Activated CD4-positive, alpha-beta T cell treated with anti-CD3 and anti-CD28 coated beads for 4 hours (primary cell): ENCODE data around the gene TUBGCP6.
A peak's percentile ranks its signal among the peaks of the same experiment; 100 is the strongest.

Experiments used
- DNase-seq, 2 donors: peaks; one replicate each; pipeline ENCODE4 v3.0.0-alpha.2; 2020

TUBGCP6 gene

DNA sequence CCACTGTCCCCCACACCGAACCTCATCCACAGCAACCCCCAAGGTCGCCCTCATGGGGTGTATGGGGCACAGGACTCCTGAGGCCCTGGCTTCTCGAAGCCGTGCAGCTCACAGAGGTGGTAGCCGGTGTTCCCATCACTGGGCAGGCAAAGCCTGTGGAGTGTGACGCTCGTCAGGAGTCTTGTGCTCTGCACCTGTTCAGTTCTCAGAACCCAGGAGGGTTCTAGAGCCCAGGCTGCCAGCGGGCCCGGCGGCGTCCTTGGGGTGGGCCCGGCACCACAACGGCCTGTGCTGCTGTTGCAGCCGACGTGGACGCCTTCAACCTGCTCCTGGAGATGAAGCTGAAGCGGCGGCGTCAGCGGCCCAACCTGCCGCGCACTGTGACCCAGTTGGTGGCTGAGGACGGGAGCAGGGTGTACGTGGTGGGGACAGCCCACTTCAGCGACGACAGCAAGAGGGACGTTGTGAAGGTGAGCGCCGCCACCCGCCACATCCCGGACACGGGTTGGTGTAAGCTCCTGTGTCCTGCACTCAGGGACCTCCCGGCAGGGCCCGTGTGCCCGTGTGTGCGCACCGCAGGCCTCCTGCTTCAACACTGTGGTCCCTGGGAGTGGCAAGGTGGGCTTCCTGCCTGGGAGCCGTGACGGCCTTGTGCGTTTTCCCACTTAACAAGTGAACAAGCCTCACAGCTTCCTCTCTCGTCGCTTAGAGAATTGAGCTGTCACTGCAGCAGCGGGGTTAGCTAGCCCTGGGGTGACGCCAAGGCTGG lies 50.6 kb downstream of the TUBGCP6 start:
- DNase-seq, result no peak

GRCh38 chr22:50193621-50194020 lies 51.2 kb downstream of the TUBGCP6 start:
- DNase-seq, result no peak

DNA sequence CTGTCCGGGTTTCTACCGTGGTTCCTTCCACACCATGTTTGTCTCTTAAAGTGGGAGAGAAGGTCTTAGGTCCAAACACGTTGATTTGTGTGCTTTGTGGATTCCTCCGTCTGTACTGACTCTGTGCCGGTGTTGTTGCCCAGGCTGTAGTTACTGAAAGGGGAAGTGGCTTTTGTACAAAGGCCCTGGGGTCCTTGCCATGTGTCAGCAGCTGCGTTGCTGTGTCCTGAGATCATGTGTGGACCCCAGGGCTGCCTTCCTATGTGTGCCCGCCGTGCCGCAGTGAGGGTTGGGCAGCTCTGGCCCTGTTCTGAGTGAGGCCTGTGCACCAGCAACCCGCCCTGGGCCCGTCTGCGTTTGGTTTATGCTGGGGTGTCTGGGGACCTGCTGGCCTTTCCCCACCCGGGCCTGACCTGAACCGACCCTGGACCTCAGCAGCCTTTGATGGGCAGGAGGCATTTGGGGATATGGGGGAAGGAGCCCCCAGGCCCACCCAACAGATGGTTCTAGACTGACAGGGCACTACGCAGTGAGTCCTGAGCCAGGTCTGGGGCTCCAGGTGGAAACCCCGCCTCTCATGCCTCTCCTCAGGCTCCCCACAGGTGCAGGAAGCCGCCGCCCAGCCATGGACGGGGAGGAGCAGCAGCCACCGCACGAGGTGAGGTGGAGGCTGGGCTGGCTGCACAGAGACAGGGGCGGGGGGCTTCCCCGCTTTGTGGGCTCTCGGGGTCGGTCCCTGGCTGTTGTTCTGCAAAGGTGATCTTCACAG lies 52.2 kb downstream of the TUBGCP6 start:
- peak; percentile 32 to 50 for DNase-seq

DNA sequence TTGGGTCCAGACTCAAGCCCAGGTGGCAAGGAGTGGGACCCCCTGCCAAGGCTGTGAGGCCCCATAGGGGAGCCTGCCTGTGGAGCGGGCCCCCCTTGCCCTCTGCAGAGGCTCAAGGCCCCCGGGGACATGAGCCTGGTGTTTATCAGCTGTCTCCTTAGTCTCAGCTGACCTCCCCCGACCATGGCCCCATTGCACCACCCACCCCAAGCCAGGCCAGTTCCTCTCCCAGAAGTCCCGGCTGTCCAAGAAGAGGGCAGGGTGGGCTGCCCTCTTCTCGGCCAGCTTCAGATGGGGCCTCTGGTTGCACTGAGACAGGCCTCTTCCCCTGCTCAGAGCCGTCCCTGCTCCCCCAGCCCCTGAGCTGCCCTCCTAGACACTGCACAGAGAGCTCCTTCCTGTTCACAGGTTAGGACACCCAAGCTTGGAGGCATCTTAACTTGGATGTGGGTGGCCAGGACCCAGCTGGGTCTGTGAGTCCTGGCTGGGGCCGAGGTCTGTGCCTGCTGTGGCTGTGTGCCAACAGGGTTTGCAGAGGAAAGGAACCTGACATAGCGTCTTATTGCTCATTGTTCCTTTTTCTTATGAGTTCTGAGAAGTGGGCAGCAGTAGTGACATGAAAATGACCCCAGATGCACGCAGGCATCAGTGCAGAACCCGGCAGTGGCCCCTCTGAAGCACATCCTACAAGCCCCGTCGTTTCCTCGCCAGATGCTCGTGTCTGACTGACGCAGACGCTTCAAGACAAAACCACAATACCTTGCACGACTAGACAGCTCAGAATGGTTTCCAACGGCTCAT lies 53.7 kb downstream of the TUBGCP6 start:
- DNase-seq, result peak; percentile 62 to 67

DNA sequence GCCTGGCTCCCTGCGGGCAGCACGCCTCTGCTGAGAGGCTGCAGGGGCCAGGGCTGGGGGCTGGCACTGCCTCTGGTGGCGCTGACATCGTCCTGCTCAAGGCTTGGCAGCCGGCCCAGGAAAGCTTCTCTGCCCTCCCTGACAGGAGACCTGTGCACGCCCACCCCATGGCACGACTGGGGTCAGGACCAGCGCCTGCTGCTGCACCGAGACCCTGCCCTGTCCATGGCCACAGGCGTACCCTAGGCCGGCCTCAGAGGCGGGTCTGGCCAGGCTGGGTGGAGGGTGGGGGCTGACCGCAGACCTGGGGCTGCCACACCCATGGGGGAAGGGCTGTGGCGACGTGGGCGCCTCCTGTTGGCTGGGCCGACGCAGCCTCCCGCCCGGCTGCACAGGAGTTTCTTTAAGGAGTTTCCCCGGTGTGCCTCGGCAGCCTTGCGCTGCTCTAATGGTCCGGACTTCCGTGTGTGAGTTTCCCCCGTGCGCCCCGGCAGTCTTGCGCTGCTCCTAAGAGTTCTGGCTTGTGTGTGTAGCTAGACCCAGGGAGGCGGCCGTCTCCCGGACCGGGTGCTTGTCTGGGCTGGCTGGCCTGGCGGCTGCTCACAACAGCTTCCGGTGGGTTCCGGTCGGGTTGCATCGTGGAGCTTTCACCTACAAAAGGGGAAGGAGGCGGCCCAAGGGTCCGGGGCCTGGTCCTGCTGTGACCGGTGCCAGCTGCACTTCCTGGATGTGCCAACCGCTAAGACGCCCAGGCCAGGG lies 54.5 kb downstream of the TUBGCP6 start:
- peak; percentile 70 to 73 for DNase-seq

GRCh38 chr22:50189849-50190181 lies 55.0 kb downstream of the TUBGCP6 start:
- DNase-seq, result no peak

DNA sequence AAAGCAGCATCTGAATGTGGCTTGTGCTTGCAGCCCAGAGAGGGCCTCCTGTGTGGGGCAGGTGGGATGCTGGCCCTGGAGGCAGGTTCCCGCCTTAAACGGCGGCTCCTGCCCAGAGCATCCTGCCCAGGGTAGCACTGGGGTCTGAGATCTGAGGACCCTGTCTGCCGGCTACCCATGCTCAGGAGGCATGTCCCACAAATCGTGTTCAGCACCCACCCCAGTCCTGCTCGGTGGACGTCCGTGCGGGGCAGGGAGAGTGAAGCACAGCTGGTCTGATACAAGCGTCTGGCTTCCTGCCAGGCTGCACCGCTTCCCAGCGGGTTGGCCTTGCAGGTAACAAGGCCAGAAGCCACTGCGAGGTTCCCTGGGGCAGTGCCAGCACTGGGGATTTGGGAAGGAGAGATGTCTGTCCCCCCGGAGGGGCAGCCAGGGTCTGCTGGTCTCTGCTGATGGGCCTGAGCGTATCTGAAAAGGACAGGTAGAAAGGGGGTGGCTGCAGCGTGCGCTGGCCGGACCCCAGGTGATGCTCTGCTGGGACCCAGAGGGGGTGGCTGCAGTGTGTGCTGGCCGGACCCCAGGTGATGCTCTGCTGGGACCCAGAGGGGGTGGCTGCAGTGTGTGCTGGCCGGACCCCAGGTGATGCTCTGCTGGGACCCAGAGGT lies 55.5 kb downstream of the TUBGCP6 start:
- DNase-seq, result no peak

- no peak for DNase-seq
Measured at GRCh38 chr22:50188356-50188755, 56.5 kb downstream of the TUBGCP6 start.

- no peak for DNase-seq
Measured at GRCh38 chr22:50186761-50187523, 57.9 kb downstream of the TUBGCP6 start.

DNA sequence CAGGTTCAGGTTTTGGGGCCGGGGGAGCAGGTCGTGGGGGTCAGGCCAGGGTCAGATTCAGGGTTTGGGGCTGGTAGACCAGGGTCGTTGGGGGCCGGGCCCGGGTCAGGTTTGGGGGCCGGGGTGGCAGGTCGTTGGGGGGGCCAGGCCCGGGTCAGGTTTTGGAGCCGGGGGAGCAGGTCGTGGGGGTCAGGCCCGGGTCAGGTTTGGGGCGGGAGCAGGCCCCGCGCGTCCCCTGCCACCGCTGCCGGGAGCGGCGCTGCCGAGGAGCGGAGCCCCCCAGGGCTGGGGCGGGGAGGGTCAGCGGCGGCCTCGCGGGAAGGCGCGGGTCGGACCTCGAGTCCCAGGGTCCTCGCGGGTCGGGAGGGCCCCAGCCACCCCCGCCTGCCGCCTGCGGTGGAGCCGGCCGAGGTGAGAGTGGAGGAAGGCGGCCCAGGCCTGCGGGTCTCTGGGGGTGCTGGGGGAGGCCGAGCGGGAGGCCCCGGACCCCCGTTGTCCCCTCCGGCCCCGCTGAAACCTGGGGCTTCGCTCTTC lies 58.6 kb downstream of the TUBGCP6 start:
- no peak for DNase-seq

DNA sequence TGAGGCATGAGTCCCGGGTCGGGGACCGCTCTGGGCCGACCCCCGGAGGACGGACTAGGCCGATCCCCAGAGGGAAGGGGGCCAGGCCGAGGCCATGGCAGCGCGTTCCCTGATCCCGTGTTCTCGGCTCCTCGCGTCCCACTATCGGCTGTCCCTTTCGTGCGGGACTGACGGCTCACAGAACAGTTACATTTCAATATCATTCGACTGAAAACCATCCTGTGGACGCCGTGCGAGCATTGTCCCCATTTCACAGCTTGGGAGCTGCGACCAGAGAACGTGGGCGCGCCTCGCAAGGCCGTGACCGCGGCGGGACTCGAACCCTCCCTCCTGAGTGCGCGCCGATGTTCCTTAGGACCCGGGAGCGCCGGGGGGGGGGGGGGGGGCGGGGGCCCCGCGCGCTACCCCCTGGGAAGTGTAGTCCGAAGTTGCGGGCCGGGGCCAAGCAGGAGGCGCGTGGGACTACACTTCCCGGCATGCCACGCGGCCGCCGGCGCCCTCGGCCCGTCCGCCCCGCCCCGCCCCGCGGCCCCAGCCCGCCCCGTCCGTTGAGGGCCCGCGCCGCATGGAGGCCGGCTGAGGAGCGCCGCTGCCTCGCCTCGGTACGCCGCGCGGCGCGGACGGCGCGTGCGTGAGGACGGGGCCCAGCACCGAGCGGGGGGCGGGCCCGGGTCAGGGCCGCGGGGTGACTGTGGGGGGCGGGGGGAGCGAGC lies 59.3 kb downstream of the TUBGCP6 start, which contains the start of gene TRABD:
TRABD (plus strand) TSS at position 539 of the 713 bp plus-strand sequence. CDS start 7,148 bp downstream, outside the sequence.
- DNase-seq, result peak; percentile 85 to 91

DNA sequence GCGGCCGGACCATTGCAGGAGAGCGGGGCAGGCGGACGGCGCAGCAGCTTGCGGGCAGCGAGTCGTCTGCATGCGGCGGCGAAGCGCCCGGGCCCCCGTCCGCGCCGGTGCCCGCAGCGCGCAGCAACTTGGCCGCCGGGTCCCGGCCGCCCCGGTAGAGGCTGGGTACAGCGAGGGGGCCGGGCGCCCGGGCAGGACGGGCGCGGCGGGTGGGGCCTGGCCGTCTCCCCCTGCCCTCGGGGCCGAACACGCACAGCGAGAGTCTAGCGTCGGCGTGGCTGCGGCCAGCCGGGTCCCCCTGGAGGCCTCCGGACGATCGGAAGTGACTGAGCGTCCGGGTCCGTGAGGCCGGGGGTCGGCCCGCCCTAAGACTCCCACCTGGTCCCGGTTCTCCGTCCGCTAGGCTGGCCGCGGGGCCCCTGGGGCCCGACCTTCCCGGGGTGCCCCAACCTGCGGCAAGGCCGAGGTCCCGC lies 59.9 kb downstream of the TUBGCP6 start:
- no peak for DNase-seq

- DNase-seq, result no peak
Measured at GRCh38 chr22:50184004-50184901, 60.6 kb downstream of the TUBGCP6 start.

DNA sequence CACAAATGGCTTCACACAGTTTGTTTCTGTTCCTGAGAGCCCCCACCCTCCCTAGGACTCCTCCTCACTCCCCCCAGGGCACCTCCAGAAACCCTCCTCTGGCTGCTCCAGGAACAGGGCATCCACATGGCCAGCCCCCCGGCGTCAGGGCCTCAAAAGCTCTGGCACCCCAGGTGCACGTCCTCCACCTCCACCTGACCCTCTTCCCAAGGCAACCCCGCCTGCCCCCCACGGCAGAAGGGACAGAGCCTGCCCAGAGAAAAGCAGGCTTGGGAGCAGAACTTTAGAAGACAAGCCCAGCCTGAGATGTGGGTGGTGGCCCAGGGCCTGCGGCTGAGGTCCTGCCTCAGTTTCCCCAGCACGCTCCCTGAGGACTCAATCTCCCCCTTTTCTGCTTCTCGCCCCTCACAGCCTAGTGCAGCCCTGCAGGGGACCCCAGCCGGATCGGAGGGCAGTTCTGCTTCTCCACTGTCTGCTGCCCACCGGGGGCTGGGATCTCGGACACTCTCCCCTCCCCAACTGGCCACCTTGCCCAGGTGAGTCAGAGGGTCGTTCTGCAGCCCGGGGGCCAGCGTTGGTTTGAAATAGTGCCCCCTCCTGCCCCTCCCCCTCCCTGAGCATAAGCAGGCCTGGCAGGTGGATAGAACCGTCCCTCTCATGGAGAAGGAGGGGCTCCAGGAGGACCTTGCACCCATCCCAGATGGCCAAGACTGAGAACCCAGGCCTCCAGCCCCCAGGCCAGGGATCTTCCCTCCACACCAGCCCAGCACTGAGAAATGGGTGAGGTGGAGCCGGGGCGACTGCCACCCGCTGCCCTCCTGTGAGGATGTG lies 61.5 kb downstream of the TUBGCP6 start:
- no peak for DNase-seq

DNA sequence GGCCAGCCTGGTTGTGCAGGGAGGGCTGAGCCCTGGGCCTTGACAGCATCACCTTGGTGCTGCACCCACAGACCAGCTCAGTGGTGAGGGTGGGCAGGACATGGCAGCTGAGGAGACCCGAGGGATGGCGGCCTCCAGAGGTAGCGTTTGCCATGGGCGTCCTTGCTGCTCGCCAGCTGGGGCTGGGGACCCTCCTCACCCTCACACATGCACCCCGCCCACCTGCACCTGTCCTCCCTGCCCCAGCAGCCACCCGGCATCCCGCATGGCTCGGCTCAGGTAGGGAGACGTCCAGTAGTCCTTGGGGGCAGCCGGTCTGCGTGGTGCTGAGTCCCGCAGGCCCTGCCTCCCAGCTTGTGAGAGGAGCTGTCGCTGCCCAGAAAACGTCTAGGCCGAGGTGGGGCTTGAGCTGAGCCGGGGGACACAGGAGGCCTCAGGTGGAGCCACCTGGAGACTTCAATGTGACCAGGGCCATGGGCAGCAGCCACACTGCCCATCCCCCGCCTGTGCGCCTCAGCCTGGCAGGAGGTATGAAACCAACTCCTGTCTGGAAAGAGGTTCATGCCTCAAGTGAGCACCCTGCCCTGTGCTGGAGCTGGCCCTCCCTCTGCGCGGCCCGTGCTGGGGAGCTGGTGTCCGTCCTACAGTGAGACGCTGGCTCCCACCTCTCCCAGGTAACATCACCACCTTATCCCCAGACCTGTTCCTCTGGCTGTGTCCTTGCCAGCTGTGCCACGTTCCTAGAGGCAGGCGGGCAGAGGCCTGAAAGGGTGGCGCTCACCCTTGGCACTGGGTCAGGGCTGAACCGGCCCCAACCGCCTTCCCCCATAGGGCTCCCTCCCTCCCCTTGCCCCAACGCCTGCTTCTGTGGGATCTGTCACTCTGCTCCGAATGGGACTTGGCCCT lies 62.4 kb downstream of the TUBGCP6 start:
- DNase-seq, result no peak

GRCh38 chr22:50180727-50181521 lies 63.9 kb downstream of the TUBGCP6 start:
- no peak for DNase-seq
